GM10266 (cell line): ENCODE results near the gene PHLPP1.
A peak's percentile ranks its signal among the peaks of the same experiment; 100 is the strongest.

ENCODE experiments used
- DNase-seq: peaks from one replicate; pipeline ENCODE4 v3.0.0; 2012; ENCODE audit errors: extremely low spot score
- TF ChIP-seq, protein P1 (sequence below): IDR thresholded peaks from 2 replicates; pipeline ENCODE4 v1.5.1; 2012; ENCODE audit warnings: mild to moderate bottlenecking, low read depth; ENCODE audit not compliant: control insufficient read depth, insufficient read depth; ENCODE audit errors: missing control alignments

PHLPP1 gene

DNA sequence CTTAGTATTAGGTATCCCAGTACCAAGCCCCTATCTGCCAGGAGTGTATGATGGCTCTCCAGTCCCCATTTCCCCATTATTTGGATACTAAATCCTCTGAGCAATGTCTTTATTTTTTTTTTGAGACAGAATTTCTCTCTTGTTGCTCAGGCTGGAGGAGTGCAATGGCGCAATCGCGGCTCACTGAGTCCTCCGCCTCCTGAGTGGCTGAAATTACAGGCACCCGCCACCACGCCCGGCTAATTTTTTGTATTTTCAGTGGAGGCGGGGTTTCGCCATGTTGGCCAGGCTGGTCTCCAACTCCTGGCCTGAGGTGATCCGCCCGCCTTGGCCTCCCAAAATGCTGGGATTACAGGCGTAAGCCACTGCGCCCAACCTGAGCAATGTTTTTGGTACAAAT lies 3.6 kb upstream of the PHLPP1 start:
- DNase-seq: no peak
- TF ChIP-seq, protein P1, sequence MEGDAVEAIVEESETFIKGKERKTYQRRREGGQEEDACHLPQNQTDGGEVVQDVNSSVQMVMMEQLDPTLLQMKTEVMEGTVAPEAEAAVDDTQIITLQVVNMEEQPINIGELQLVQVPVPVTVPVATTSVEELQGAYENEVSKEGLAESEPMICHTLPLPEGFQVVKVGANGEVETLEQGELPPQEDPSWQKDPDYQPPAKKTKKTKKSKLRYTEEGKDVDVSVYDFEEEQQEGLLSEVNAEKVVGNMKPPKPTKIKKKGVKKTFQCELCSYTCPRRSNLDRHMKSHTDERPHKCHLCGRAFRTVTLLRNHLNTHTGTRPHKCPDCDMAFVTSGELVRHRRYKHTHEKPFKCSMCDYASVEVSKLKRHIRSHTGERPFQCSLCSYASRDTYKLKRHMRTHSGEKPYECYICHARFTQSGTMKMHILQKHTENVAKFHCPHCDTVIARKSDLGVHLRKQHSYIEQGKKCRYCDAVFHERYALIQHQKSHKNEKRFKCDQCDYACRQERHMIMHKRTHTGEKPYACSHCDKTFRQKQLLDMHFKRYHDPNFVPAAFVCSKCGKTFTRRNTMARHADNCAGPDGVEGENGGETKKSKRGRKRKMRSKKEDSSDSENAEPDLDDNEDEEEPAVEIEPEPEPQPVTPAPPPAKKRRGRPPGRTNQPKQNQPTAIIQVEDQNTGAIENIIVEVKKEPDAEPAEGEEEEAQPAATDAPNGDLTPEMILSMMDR: no peak

DNA sequence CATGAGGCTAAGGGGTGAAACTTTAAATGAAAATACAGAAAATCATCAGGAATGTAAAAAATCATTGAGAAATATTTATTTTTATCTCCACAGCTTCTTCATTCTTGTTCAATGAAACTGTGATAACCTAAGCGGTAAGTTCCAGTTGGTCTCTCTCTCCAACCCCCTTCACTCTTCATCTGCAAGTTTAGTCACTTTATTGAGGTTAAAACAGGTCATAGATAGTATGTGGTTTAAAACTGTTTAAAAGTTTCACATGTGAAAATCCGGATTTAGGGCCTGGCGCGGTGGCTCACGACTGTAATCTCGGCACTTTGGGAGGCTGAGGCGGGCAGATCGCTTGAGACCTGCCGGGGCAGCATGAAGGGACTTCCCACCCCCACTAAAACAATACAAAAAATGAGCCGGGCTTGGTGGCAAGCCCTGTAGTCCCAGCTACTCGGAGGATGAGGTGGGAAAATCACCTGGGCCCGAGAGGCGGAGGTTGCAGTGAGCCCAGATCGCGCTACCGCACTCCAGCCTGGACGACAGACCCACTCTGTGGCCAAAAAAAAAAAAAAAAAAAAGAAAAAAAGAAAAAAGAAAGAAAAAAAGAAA lies 1.6 kb upstream of the PHLPP1 start:
- TF ChIP-seq, protein P1: no peak
- no peak for DNase-seq

DNA sequence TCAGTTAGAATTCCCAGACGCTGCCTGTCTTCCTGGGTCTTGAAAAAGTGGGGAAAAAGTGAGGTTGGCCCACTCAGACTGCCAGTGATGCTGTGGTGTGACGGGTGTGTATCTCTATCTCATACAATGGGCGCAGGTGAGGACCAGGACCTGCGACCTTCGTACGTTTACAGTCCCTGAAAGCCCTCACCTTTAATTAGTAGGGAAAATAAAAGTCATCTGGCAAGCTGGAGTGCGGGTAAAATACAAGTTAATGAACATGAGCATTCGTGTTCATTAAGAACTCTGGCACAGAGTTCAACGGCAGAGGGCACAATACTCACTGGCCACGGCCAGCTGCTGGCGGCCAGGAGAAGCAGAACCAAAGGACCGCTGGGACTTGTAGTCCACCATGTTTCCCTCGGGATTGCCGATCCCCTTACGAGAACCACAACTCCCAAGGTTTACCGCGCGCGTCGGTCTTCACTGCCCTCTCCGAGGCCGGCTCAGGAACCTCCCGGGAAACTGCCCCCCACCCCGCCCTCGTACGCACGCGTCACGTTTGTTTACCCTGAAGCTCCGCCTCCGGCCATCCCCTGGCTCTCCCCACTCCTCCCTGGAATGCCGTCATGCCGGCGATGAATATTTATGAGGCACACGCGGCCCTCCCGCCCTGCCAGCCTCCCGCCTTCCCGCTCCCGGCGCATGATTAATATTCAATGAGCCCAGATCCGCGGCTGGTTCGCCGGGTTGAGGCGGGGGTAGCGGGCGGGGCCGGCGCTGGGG lies 488 bp upstream of the PHLPP1 start:
- TF ChIP-seq, protein P1: peak; percentile 86
- DNase-seq: peak; percentile 96

- peak; percentile 72 for DNase-seq
Measured at GRCh38 chr18:62715759-62716615, 646 bp downstream of the PHLPP1 start.

GRCh38 chr18:62716619-62717168 lies 1.4 kb downstream of the PHLPP1 start:
- TF ChIP-seq, protein P1: peak; percentile 76
- peak; percentile 82 for DNase-seq

More at GRCh38 chr18:62715759-62716615, 646 bp downstream of the PHLPP1 start:
- TF ChIP-seq, protein P1: no peak

GRCh38 chr18:62717169-62717924 lies 2.0 kb downstream of the PHLPP1 start:
- DNase-seq: peak; percentile 32
- TF ChIP-seq, protein P1: no peak
